NCI-H146 (cell line): ENCODE results near the gene POLR1D.

Experiments used
- DNase-seq: peaks from one replicate; lab custom pipeline; 2025; lab: John Stamatoyannopoulos, UW

The POLR1D gene

DNA sequence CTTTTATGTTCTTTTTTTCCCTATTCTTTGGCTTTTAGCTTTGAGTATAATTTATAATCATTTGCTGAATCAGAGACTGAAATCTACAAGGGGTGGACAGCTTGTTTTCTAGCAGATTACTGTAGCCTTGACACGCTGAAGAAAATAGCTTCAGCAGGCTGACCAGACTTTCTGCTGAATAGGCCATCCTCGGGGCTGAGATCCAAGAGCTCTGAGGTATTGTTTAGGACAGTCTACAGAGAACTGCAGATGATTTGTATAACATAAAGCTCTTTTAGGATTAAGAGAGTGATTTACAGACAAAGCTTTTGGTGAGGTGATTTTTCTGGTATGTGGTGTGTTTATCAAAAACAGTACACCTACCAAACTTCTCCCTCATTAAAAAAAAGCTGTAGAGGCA is 16.8 kb downstream of the POLR1D start:
- no peak for DNase-seq

- DNase-seq = no peak
Measured at GRCh38 chr13:27639186-27639585, 17.5 kb downstream of the POLR1D start.

DNA sequence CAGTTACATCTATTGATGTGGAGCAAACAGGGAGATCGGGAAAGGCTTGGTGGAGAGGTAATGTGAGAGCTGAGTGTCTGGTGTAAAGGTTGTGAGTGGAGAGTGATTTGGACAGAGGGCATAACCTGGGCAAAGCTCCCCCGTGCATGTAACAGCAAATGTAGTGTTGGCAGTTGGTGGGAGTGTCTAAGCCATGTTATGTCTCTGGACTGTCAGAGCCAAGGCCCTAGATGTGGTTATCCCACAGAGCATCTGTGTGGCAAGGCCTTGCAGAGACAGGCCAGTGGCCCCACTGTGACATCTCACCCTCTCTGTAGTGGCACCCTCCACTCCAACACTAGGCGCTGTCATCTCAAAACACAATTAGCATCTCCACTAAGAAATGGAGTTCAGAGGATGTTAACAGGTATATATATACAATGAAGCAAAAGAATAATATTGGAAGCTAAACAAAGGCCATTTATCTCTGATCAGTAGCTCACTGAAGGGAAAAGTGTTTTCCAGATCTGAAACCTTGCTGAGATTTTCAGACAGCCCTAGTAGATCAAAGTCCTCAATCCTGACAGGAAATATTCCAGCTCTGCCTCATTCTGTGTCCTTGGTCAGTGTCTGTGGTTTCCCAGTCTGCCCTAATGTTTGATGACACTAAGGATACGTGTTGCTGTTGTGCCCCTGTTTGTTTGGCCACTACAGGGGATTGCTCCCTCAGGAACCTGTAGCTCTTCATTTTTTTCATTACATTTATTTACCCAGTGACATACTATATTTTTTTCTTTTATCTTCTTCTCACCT is 20.2 kb downstream of the POLR1D start:
- DNase-seq = no peak

- DNase-seq = no peak
Measured at GRCh38 chr13:27643334-27644132, 21.8 kb downstream of the POLR1D start.

GRCh38 chr13:27644302-27644701 is 22.6 kb downstream of the POLR1D start:
- no peak for DNase-seq

DNA sequence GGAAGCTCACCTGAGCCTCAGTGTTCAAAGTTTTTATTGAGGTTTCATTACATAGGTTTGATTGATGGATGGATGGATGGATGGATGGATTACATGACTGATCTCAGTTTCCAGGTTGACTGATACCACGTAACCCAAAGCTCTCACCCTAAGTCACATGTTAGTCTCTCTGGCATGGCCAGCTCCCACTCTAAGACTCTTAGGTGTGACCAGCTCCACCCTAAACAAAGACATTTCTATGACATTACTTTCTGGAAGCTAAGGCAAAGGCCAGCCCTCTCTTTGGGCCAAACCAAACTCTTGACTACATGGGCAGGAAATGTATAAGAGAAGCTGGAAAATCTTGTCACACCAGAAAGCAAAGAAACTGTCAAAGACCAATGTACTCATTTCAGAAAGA is 28.6 kb downstream of the POLR1D start:
- DNase-seq = no peak

DNA sequence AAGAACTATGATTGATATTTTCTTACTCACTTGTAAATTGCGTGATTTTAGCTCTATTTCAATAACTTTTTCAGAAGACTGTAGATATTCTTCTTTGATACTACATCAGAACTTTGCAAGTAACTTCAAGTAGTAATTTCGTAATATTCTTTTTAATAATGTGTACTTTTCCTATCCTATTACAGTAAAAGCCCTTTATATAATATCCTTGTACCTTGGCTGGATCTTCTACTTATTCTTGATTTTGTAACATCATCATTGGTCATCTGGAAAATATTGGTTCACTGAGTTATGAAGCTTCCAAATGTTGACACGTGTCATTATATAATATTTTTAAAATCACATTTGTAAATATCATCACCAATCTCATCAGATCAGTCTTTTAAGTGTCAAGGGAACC is 32.4 kb downstream of the POLR1D start:
- no peak for DNase-seq

- no peak for DNase-seq
Measured at GRCh38 chr13:27654816-27655215, 33.1 kb downstream of the POLR1D start.

- DNase-seq = no peak
Measured at GRCh38 chr13:27657724-27658123, 36.0 kb downstream of the POLR1D start.

DNA sequence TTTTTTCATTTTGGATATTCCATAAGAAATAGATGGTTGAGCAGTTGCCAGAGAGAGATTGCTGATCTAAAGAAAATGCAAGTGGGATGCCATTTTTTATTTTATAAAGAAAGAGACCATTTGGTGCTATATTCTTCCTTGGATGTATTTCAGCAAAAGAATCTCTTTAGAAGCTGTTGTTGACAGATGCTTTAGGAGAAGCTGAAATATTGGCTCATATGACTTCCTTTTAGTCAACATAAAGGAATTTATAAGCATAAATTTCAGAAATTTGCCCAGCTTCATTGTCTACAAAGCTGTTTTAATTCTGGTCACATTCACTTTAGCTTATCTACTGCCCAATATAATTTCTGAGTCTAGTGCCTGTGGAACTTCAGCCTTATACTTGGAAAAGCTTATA is 36.9 kb downstream of the POLR1D start:
- DNase-seq = no peak

DNA sequence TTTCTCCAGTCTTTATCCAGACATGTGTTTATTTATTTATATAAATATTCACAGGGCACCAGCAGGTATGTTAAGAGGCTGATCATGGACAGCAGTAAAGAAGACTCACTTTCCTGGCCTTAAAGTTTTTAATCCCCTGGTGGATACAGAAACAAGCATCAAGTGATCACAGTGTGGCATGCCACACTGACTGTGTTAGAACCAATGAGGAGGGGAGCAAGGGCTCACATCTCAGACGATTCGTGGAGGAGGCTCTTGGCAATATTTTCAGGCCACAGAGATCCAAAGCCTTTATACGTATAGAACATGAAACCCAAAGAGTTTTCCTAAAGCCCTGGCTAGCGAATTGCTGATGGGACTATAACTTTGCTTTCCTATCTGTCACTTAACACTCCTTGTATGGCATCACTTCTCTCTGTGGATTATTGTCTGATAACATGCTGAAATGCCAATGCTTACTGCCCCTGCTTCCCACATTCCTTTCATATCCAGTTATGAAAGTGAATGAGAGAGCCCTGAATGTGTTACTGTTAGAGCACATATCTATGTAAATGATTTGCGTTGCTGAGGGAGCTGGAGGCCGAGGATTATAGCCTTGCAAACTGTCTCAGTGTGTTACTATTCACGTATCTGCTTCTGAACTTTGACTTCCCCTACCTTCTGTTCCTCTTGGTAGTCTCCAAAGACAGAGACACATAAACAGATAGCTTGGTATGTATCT is 37.6 kb downstream of the POLR1D start:
- DNase-seq = no peak

- DNase-seq = no peak
Measured at GRCh38 chr13:27660511-27660910, 38.8 kb downstream of the POLR1D start.

DNA sequence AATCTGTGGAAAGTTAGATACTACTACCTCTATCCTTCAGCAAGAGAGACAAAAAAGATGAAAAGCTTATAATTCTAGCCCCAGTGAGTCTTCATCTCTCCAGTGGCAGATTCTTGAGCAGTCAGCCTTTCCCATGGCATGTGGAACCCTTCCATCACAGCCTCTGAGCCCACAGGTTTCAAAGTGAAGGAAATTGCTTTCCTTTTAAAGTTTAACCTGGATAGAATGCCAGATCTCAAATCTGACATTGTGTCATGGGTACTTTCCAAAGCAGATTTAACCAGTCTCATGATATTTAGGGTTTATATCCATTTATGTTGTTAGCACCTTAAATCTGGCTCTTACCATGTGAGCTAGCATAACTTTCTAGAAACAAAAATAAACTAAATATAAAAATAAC is 39.3 kb downstream of the POLR1D start:
- no peak for DNase-seq

- no peak for DNase-seq
Measured at GRCh38 chr13:27662738-27663470, 41.2 kb downstream of the POLR1D start.

GRCh38 chr13:27663947-27664346 is 42.3 kb downstream of the POLR1D start:
- no peak for DNase-seq

DNA sequence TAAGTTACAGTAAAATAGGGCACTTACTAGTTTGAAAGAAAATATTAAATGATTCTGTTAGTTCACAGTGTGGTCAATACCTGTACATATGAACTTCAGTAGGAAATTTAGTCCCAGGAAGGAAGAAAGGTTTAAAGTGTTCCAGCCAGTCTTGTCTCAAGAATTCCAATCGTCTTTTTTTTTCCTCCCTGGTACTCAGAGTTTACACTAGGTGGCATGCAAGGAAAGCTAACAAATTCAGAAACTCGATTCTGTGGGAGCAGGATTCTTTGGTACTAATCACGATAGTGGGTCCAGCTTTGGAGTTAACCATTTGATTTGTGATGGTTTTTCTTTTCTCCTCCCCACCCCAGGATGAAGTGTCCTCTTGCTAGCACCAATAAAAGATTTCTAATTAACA is 43.6 kb downstream of the POLR1D start:
- no peak for DNase-seq

GRCh38 chr13:27665761-27666160 is 44.1 kb downstream of the POLR1D start:
- no peak for DNase-seq

DNA sequence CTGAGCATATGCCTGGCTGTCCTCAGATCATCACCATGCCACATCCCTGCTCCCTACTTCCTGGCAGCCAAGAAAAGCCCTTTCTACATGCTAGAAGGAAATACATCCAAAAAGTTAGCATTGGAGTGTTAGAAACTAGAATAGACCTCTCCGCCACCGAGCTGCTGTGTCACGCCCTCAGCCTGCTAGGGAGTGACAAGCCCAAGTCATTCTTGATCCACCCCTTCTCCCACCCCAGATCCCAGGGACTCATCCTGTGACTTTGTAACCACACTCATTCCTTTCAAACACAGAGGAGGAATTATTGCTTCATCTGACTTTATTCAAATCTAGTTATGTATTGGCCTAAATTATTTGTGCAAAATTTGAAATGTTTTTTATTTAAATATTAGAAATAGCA is 45.3 kb downstream of the POLR1D start:
- DNase-seq = no peak

DNA sequence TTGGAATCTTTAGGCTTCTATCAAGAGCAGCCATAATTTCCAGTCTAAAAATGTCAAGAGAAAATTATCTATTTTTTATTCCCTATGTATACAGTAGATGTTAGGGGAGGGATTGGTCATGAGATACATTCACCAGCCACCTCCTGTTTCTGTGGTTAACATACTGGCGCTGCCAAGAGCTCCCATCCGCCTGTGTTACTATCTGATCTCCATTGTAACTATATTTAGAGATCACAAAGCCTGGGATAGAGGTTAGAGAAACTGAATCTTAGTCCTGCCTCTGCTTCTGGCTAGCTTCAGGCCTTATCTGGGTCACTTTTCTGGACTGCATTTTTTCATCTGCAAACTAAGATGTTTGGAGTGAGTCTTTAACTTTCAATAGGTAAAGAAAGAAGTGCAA is 46.3 kb downstream of the POLR1D start:
- DNase-seq = no peak

GRCh38 chr13:27670861-27671260 is 49.2 kb downstream of the POLR1D start:
- no peak for DNase-seq

GRCh38 chr13:27672025-27672424 is 50.3 kb downstream of the POLR1D start:
- no peak for DNase-seq
